ENCODE results near the gene HLA-DOB.

HLA-DOB gene

DNA sequence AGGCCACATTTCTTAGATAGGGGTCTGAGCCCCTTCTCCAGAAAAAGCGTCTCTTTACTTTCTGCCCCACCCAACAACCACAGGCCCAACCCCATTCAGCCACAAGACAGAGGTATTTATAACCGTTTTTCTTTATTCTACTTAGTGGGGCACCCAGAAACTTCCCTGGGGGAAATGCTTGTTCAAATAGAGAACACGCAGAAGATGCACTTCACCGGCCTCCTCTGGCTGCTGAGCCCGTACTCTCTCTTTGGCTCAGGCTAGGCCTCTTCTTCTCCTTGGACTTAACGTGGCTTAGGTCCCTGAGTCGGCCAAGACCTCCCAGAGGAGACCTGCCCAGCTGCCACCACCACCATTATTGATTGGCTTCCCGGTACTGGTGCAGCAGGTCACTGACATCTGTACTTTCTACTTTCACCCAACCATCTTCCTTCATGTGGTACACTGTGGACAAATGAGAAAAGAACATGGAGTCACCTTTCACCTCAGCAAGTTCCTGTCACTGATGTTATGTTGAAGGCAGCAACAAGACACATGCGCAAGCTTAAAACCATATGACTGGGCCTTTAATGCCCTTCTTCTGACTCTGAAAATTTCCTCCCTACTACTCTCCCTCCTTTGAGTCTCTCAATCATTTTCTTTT is 23.9 kb upstream of the HLA-DOB start:
- Histone ChIP-seq H3K4me3 (ENCODE audit: low read length) (no peak overlapping the region), H3K27ac (ENCODE audit: low read depth, low read length) (no peak overlapping the region), H3K27me3 (ENCODE audit: control insufficient read depth, insufficient read depth, low read length) (no peaks in the 10 kb centered on the region), H3K9ac (ENCODE audit: low read length) (no peak overlapping the region), H3K4me1 (ENCODE audit: control insufficient read depth, insufficient read depth, low read length) (peaks cover 10% of the 10 kb centered on the region), H3K36me3 (ENCODE audit: control insufficient read depth, insufficient read depth, low read length) (peaks cover 16% of the 10 kb centered on the region)

DNA sequence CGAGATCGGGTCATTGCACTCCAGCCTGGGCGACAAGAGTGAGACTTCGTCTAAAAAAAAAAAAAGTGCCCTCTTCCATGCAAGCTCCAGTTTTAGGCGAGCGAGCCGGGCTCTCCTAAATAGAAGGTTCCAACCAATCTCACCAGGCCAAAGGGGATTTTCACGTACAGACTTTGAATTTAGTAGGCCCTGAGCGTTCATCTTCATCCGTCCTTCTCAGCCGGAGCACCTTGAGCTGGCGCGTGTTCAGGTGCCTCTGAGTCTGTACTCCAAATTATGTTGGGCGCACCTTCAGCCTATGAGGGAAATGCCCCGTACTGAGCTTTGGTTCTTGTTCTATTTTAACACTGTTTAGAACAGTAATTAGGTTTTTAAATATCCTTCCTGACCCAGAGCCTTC is 22.6 kb upstream of the HLA-DOB start:
- peaks cover 15% of the 10 kb centered on the region for H3K36me3 ChIP-seq (ENCODE audit: control insufficient read depth, insufficient read depth, low read length)
- peaks cover 10% of the 10 kb centered on the region for H3K4me1 ChIP-seq (ENCODE audit: control insufficient read depth, insufficient read depth, low read length)
- H3K27ac ChIP-seq (ENCODE audit: low read depth, low read length), result peak overlapping the region; percentile 89
- no peaks in the 10 kb centered on the region for H3K27me3 ChIP-seq (ENCODE audit: control insufficient read depth, insufficient read depth, low read length)
- H3K4me3 ChIP-seq (ENCODE audit: low read length), result no peak overlapping the region
- H3K9ac ChIP-seq (ENCODE audit: low read length), result no peak overlapping the region

DNA sequence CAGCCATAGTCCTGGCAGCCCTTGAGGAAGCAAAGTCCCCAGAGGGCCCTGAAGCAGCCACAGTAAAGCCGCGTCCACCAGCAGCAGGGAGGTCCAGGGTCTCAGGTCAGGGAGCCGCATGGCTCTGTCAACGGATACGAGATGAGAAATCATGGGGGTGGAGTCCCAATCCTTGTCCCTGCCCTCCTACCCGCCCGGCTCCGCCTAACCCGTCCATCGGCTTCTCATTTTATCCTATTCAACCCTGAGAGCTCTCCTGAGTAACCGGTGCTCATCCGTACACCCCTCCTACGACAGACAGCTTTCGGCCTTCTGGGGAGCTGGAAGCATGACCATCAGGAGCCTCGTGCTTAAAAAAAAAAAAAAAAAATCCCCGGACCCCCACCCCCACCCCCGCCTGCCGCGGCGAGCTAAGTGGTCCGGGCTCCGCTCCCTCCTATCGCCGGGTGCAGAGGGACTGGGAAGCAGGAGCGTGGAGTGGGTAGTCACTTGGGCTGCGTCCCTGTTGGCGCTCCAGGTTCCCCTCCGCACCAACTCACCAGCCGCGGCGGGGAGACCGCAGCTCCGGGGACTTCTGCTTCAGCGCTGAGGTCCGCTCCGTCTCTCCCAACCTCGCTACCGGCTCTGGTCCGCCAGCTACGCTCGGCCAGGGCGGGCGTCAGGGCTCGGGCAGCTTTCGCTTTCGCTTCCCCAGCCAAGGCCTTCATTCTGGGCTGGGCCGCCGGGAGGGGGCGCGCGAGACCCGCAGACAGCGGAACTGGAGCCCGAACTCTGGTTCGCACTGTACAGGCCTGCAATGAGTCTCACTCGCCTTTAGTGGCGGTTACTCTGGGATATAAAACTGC is 21.5 kb upstream of the HLA-DOB start, which contains the start of gene TAP2:
TAP2 (minus strand) TSS at position 626 of the 845 bp plus-strand sequence; CDS start at position 120, 506 bp downstream.
- peaks cover 15% of the 10 kb centered on the region for H3K36me3 ChIP-seq (ENCODE audit: control insufficient read depth, insufficient read depth, low read length)
- peaks cover 10% of the 10 kb centered on the region for H3K4me1 ChIP-seq (ENCODE audit: control insufficient read depth, insufficient read depth, low read length)
- peak within 1 kb of the TSS; percentile 85 for H3K9ac ChIP-seq (ENCODE audit: low read length)
- H3K27me3 ChIP-seq (ENCODE audit: control insufficient read depth, insufficient read depth, low read length), result no peaks in the 10 kb centered on the region
- H3K27ac ChIP-seq (ENCODE audit: low read depth, low read length), result peak within 1 kb of the TSS; percentile 89
- H3K4me3 ChIP-seq (ENCODE audit: low read length), result peak within 1 kb of the TSS; percentile 87

DNA sequence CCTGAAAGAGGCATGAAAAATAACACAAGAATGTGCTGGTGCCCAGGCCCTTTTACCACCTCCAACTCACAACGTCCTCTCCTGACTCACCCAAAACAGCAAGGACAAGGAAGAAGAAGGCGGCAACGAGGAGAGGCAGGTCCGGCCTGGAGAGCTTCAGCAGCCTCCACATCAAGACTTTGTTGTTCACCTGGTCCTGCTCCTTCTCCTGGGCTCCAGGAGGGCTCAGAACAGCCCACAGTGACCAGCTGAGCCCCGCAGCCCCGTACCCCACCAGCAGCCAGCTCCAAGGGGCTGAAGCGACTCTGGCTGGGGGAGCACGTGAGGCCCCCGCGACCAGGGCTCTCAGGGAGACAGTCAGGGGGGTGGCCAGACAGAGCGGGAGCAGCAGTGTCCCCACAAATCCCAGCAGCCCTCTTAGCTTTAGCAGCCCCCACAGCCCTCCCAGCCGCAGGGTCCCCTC is 20.9 kb upstream of the HLA-DOB start:
- Histone ChIP-seq H3K36me3 (ENCODE audit: control insufficient read depth, insufficient read depth, low read length) (peaks cover 15% of the 10 kb centered on the region), H3K4me1 (ENCODE audit: control insufficient read depth, insufficient read depth, low read length) (peaks cover 10% of the 10 kb centered on the region), H3K4me3 (ENCODE audit: low read length) (peak overlapping the region; percentile 87), H3K27me3 (ENCODE audit: control insufficient read depth, insufficient read depth, low read length) (no peaks in the 10 kb centered on the region), H3K27ac (ENCODE audit: low read depth, low read length) (peak overlapping the region; percentile 89), H3K9ac (ENCODE audit: low read length) (peak overlapping the region; percentile 10)

DNA sequence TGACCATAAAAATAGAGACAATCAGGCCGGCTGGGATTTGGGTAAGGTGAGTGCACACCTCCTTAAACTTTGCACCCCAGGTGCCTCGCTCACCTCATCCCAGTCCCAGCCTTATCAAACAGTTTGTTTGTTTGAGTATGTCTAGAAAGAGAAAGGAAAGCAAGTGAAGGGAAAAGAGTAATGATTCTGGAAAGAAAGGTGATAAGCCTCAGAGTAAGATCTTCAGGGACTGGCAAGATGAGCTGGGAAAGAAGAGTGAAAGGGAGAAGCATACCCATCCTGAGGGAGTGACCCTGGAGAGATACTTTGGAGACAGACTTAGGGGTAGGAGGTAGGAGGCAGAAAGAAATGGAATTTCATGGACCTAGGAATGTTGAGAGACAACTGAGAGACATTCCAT is 20.1 kb upstream of the HLA-DOB start:
- Histone ChIP-seq H3K4me3 (ENCODE audit: low read length) (no peak overlapping the region), H3K27ac (ENCODE audit: low read depth, low read length) (no peak overlapping the region), H3K9ac (ENCODE audit: low read length) (no peak overlapping the region), H3K27me3 (ENCODE audit: control insufficient read depth, insufficient read depth, low read length) (no peaks in the 10 kb centered on the region), H3K4me1 (ENCODE audit: control insufficient read depth, insufficient read depth, low read length) (peaks cover 7% of the 10 kb centered on the region), H3K36me3 (ENCODE audit: control insufficient read depth, insufficient read depth, low read length) (peaks cover 10% of the 10 kb centered on the region)

DNA sequence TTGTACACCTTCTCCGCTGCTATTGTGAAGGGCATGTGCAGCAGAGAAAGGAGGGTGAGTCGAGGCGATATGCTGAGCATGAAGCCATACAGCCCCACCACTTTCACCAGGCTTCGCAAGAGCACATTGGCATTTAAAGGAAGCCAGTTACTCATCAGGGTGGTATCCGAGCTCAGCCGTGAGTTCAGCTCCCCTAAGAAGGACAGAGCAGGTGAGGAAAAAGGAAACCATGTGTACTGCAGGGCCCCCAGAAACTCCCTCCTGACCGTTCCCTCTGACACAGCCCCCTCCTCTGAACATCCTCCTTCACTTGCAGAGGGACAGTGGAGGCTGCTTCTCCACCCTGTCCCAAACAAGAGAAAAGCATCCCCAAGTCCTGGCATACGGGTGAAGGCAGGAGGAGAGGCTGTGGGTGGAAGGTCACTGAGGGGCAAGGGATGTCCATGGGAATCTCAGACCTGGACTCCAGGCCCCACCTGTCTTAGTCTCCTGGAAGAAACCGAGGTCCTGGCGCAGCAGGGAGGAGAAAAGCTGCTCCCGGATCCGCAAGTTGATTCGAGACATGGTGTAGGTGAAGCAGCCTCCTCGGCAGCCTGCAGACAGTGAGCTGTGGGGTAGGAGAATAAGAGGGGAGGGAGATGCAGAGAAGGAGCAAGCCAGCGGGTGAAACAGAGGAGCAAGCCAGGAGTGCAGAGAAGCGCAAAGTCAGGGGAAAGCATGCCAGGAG is 18.5 kb upstream of the HLA-DOB start:
- Histone ChIP-seq H3K36me3 (ENCODE audit: control insufficient read depth, insufficient read depth, low read length) (peaks cover 5% of the 10 kb centered on the region), H3K4me1 (ENCODE audit: control insufficient read depth, insufficient read depth, low read length) (peaks cover 7% of the 10 kb centered on the region), H3K4me3 (ENCODE audit: low read length) (no peak overlapping the region), H3K27ac (ENCODE audit: low read depth, low read length) (no peak overlapping the region), H3K27me3 (ENCODE audit: control insufficient read depth, insufficient read depth, low read length) (no peaks in the 10 kb centered on the region), H3K9ac (ENCODE audit: low read length) (no peak overlapping the region)

DNA sequence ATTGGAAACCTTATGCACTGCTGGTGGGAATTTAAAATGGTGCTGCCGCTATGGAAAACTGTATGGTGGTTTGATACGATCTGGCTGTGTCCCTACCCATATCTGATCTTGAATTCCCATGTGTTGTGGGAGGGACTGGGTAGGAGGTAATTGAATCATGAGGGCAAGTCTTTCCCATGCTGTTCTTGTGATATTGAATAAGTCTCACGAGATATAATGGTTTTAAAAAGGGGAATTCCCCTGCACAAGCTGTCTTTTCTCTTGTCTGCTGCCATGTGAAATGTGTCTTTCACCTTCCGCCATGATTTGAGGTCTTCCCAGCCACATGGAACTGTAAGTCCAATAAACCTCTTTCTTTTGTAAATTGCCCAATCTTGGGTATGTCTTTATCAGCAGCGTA is 16.9 kb upstream of the HLA-DOB start:
- Histone ChIP-seq H3K4me3 (ENCODE audit: low read length) (no peak overlapping the region), H3K27me3 (ENCODE audit: control insufficient read depth, insufficient read depth, low read length) (no peaks in the 10 kb centered on the region), H3K27ac (ENCODE audit: low read depth, low read length) (no peak overlapping the region), H3K9ac (ENCODE audit: low read length) (no peak overlapping the region), H3K4me1 (ENCODE audit: control insufficient read depth, insufficient read depth, low read length) (peaks cover 7% of the 10 kb centered on the region), H3K36me3 (ENCODE audit: control insufficient read depth, insufficient read depth, low read length) (peaks cover 14% of the 10 kb centered on the region)

DNA sequence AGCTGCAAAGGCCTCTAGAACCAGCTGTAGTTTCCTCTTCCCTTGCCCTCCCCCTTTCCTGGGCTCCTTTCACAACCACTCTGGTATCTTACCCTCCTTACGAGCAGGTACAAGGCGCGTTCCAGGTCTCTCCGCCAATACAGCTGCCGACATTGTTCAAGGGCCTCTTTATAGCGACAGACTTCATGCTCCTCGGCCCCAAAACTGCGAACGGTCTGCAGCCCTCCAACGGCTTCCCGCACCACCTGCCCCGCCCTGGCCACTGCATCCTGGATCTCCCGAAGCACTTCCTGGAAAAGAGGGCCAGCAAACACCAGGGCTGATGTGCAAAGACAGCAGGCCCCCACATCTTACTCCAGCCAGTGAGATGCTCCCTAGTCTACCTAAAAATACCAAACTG is 15.7 kb upstream of the HLA-DOB start:
- peaks cover 14% of the 10 kb centered on the region for H3K36me3 ChIP-seq (ENCODE audit: control insufficient read depth, insufficient read depth, low read length)
- H3K4me3 ChIP-seq (ENCODE audit: low read length), result no peak overlapping the region
- H3K4me1 ChIP-seq (ENCODE audit: control insufficient read depth, insufficient read depth, low read length), result peaks cover 2% of the 10 kb centered on the region
- no peaks in the 10 kb centered on the region for H3K27me3 ChIP-seq (ENCODE audit: control insufficient read depth, insufficient read depth, low read length)
- no peak overlapping the region for H3K9ac ChIP-seq (ENCODE audit: low read length)
- no peak overlapping the region for H3K27ac ChIP-seq (ENCODE audit: low read depth, low read length)

DNA sequence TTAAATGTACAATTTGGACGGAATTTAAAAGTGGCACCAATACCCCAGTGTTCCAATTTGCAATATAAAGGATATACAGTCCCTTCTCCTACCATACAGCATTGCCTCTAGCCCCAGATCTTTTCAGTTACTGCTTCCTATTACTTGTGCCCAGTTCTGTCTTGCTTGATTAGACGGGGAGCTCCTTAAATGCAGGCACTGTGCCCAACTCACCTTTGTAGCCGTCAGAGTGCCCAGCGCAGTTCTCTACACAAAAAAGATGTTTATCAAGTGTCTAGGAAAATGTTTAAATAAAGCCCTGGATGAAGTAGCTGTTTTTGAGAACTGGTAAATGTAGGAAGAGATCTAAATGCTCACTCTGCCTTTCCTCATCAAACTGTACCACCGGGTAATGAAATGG is 14.1 kb upstream of the HLA-DOB start:
- H3K36me3 ChIP-seq (ENCODE audit: control insufficient read depth, insufficient read depth, low read length), result peaks cover 14% of the 10 kb centered on the region
- H3K27ac ChIP-seq (ENCODE audit: low read depth, low read length), result no peak overlapping the region

DNA sequence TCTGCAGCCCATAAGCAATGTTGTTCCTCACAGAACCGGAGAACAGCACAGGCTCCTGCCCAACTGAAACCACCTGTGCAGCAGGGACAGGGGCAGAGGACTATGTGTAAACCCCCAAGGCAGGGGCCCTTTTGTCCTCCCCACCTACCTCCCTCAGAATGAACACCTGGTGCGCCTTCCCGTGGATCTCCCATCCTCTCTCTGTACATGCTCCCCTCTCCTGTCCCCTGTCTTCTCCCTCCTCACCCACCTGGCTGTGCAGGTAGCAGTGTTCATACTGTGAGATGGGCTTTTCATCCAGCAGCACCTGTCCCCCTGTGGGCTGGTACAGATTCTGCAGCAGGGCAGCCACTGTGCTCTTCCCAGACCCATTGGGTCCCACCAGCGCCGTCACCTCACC is 13.2 kb upstream of the HLA-DOB start:
- Histone ChIP-seq H3K36me3 (ENCODE audit: control insufficient read depth, insufficient read depth, low read length) (peaks cover 14% of the 10 kb centered on the region), H3K27me3 (ENCODE audit: control insufficient read depth, insufficient read depth, low read length) (no peaks in the 10 kb centered on the region), H3K9ac (ENCODE audit: low read length) (no peak overlapping the region), H3K27ac (ENCODE audit: low read depth, low read length) (no peak overlapping the region), H3K4me1 (ENCODE audit: control insufficient read depth, insufficient read depth, low read length) (no peaks in the 10 kb centered on the region), H3K4me3 (ENCODE audit: low read length) (no peak overlapping the region)

More for the DNA sequence above, 14.1 kb upstream of the HLA-DOB start:
- H3K4me1 ChIP-seq (ENCODE audit: control insufficient read depth, insufficient read depth, low read length), result no peaks in the 10 kb centered on the region
- H3K9ac ChIP-seq (ENCODE audit: low read length), result no peak overlapping the region
- H3K4me3 ChIP-seq (ENCODE audit: low read length), result no peak overlapping the region
- H3K27me3 ChIP-seq (ENCODE audit: control insufficient read depth, insufficient read depth, low read length), result no peaks in the 10 kb centered on the region

DNA sequence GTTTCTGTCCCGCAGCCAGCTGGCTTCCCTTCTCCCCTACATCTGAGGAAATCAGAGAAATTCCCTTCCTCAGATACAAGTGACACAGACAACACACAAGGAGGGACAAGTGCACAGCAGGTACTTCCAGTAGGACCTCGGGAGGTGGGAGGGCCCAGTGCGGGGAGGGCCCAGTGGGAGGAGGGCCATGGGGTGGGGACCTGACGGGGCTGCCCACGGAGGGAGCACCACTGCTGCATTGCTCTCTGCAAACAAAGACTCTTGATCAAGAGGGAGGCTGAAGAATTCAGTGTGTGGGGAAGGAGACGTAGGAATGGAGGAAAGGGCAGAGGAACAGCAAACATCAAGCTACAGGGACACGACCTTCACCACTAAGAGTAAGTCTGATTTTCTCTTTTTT is 12.7 kb upstream of the HLA-DOB start:
- Histone ChIP-seq H3K36me3 (ENCODE audit: control insufficient read depth, insufficient read depth, low read length) (peaks cover 10% of the 10 kb centered on the region), H3K4me3 (ENCODE audit: low read length) (no peak overlapping the region), H3K9ac (ENCODE audit: low read length) (no peak overlapping the region), H3K27ac (ENCODE audit: low read depth, low read length) (no peak overlapping the region), H3K27me3 (ENCODE audit: control insufficient read depth, insufficient read depth, low read length) (no peaks in the 10 kb centered on the region), H3K4me1 (ENCODE audit: control insufficient read depth, insufficient read depth, low read length) (no peaks in the 10 kb centered on the region)

DNA sequence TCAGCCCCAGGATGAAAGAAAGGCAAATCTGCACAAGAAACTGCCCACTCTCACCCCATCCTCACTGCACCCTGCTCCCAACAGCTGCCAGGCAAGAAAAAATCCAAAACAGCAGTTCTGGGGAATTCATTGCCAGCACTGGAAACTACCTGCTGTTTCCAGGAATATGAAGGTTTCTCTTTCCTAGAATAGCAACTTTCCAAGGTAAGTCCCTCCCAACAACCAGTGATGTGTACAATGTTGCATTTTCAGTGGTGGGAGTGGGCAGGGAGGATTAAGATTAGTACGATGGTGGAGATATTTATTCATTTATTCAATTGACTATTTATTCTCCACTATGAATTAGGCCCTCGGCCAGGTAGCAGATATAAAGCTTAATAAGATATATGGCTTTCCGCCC is 10.2 kb upstream of the HLA-DOB start:
- H3K27me3 ChIP-seq (ENCODE audit: control insufficient read depth, insufficient read depth, low read length), result no peaks in the 10 kb centered on the region
- H3K9ac ChIP-seq (ENCODE audit: low read length), result no peak overlapping the region
- H3K4me3 ChIP-seq (ENCODE audit: low read length), result no peak overlapping the region
- H3K36me3 ChIP-seq (ENCODE audit: control insufficient read depth, insufficient read depth, low read length), result peaks cover 10% of the 10 kb centered on the region
- no peak overlapping the region for H3K27ac ChIP-seq (ENCODE audit: low read depth, low read length)
- no peaks in the 10 kb centered on the region for H3K4me1 ChIP-seq (ENCODE audit: control insufficient read depth, insufficient read depth, low read length)

All from rectal smooth muscle tissue (tissue), 1 donor.